Endothelial cell of umbilical vein (primary cell): ENCODE data around the gene PEG3. TPM values are rescaled to one million over a fixed set of nuclear protein-coding genes. Genes with fewer than 3 reads are reported as not detected.

ENCODE experiments used
- BruUV-seq: library from RNA; stranded (reverse); fragments of 400-500 nt; replicated peaks from 2 replicates; lab custom pipeline; 2021; lab: Mats Ljungman, UMichigan
- CTCF ChIA-PET: fragments of 300-600, 350-600 bp; sonication (Branson Sonifier 250); formaldehyde crosslinking; loops from one replicate; lab custom pipeline; 2021; ENCODE audit warnings: antibody characterized with exemption, inconsistent platforms; lab: Charles Lee
- POLR2A ChIA-PET: fragments of 300-600, 350-600 bp; sonication (Branson Sonifier 250); formaldehyde crosslinking; loops from one replicate; lab custom pipeline; 2021; ENCODE audit warnings: antibody characterized with exemption, inconsistent platforms; lab: Charles Lee
- DNase-seq: peaks from one replicate; pipeline ENCODE4 v3.0.0-alpha.2; 2011; ENCODE audit warnings: low read depth, low spot score
- FAIRE-seq: peaks from 2 replicates; lab custom pipeline; 2011; peaks lifted over from hg19 to GRCh38; lab: Jason Lieb, UNC
- H2AFZ ChIP-seq: 2 replicates; pipeline ENCODE4 v1.6.0; 2012; ENCODE audit warnings: low read depth, low read length, control low read depth, inconsistent platforms
- H3K27ac ChIP-seq: 2 replicates; pipeline ENCODE4 v1.5.1; 2011; ENCODE audit warnings: low read depth, mild to moderate bottlenecking, control low read depth, low read length, moderate library complexity; ENCODE audit not compliant: insufficient read depth
- H3K27me3 ChIP-seq, 2 experiments: 2 replicates each; pipeline versions ENCODE4 v1.6.0 to v1.6.1; 2011; ENCODE audit warnings: low read length in 2 of 2, mixed read lengths in 1 of 2; ENCODE audit not compliant: control insufficient read depth in 2 of 2, insufficient read depth in 2 of 2
- H3K36me3 ChIP-seq, 2 experiments: 2 replicates in 1 of 2; 3 replicates in 1 of 2; pipeline ENCODE4 v1.5.1; 2011; ENCODE audit warnings: low read length in 2 of 2, mild to moderate bottlenecking in 1 of 2, moderate library complexity in 1 of 2; ENCODE audit not compliant: control insufficient read depth in 2 of 2, insufficient read depth in 2 of 2; ENCODE audit errors: extremely low read depth in 1 of 2
- H3K4me1 ChIP-seq: 3 replicates; pipeline ENCODE4 v1.5.1; 2011; ENCODE audit warnings: mild to moderate bottlenecking, low read length; ENCODE audit not compliant: control insufficient read depth, insufficient read depth; ENCODE audit errors: extremely low read depth
- H3K4me2 ChIP-seq: 2 replicates; pipeline ENCODE4 v1.6.1; 2011; ENCODE audit warnings: low read length, control low read depth, mixed read lengths; ENCODE audit not compliant: insufficient read depth
- H3K4me3 ChIP-seq, 3 experiments: fragments of 200-600 bp in 1 of 3; sonication (generic), shearing (Covaris generic) in 1 of 3; replicated peaks in 1 of 3; 2 replicates each; pipeline ENCODE4 v1.5.1; 2011 to 2016; ENCODE audit warnings: control low read depth in 3 of 3, low read length in 3 of 3, mild to moderate bottlenecking in 2 of 3, inconsistent platforms in 1 of 3, low read depth in 1 of 3, moderate library complexity in 1 of 3; ENCODE audit not compliant: insufficient read depth in 1 of 3
- H3K79me2 ChIP-seq: 2 replicates; pipeline ENCODE4 v1.6.0; 2012; ENCODE audit warnings: low read length, inconsistent platforms; ENCODE audit not compliant: control insufficient read depth, insufficient read depth
- H3K9ac ChIP-seq: replicated peaks from 2 replicates; pipeline ENCODE3; 2011; ENCODE audit warnings: low read length, control low read depth; ENCODE audit not compliant: insufficient read depth; ENCODE audit errors: extremely low read depth
- H3K9me1 ChIP-seq: replicated peaks from 3 replicates; pipeline ENCODE4 v1.6.0; 2011; ENCODE audit warnings: mild to moderate bottlenecking, low read length; ENCODE audit not compliant: control insufficient read depth, insufficient read depth; ENCODE audit errors: extremely low read depth
- H3K9me3 ChIP-seq: replicated peaks from 2 replicates; pipeline ENCODE4 v1.5.1; 2012; ENCODE audit warnings: low read length, inconsistent platforms; ENCODE audit not compliant: control insufficient read depth, insufficient read depth
- H4K20me1 ChIP-seq: replicated peaks from 2 replicates; pipeline ENCODE3; 2011; ENCODE audit warnings: mild to moderate bottlenecking, low read length; ENCODE audit not compliant: control insufficient read depth, insufficient read depth; ENCODE audit errors: extremely low read depth
- CTCF ChIP-seq, 2 donors: IDR thresholded peaks; 1 replicate in 1 of 2; 2 replicates in 1 of 2; pipeline ENCODE4 v1.5.1; 2011; ENCODE audit warnings: low read length in 2 of 2, mild to moderate bottlenecking in 2 of 2, moderate library complexity in 2 of 2, control low read depth in 1 of 2, inconsistent platforms in 1 of 2, low read depth in 1 of 2; ENCODE audit not compliant: insufficient read depth in 1 of 2; ENCODE audit errors: extremely low read depth in 1 of 2
- EZH2 ChIP-seq: IDR thresholded peaks from 2 replicates; pipeline ENCODE4 v1.6.1; 2012; ENCODE audit warnings: borderline replicate concordance, low read depth, mild to moderate bottlenecking, moderate library complexity, low read length, inconsistent platforms; ENCODE audit not compliant: severe bottlenecking
- FOS ChIP-seq: IDR thresholded peaks from 2 replicates; pipeline ENCODE4 v1.6.1; 2011; ENCODE audit warnings: mild to moderate bottlenecking, low read length, moderate library complexity, borderline replicate concordance; ENCODE audit not compliant: insufficient read depth
- GATA2 ChIP-seq: IDR thresholded peaks from 2 replicates; pipeline ENCODE4 v1.7.0; 2011; ENCODE audit warnings: low read depth, mild to moderate bottlenecking, moderate library complexity, mixed read lengths, low read length; ENCODE audit not compliant: insufficient read length, insufficient read depth
- JUN ChIP-seq: IDR thresholded peaks from 2 replicates; pipeline ENCODE4 v1.6.1; 2011; ENCODE audit warnings: borderline replicate concordance, low read depth; ENCODE audit not compliant: insufficient read length, insufficient read depth
- MAX ChIP-seq: IDR thresholded peaks from 2 replicates; pipeline ENCODE4 v1.6.1; 2011; ENCODE audit not compliant: insufficient read depth, insufficient read length
- MYC ChIP-seq: IDR thresholded peaks from one replicate; pipeline ENCODE4 v1.6.1; 2011; ENCODE audit warnings: mild to moderate bottlenecking, low read depth, low read length
- POLR2A ChIP-seq: IDR thresholded peaks from 2 replicates; pipeline ENCODE4 v1.6.1; 2012; ENCODE audit warnings: low read depth, mild to moderate bottlenecking, control low read depth, low read length
- POLR2AphosphoS5 ChIP-seq: IDR thresholded peaks from 2 replicates; pipeline ENCODE4 v1.6.1; 2012; ENCODE audit warnings: low read depth, mild to moderate bottlenecking, control low read depth, low read length, moderate library complexity; ENCODE audit not compliant: insufficient read depth
- dilution Hi-C: fragments of 300-500 bp; cut with MboI; formaldehyde crosslinking; loops from one replicate; pipeline ENCODE4 v1.15.0; 2019; ENCODE audit warnings: low sequenced_read_pairs; ENCODE audit not compliant: extremely low pct_ligation_motif_present
- intact Hi-C: fragments of 100-400 bp; cut with micrococcal nuclease; formaldehyde crosslinking; loops from one replicate; pipeline ENCODE4 v1.10.0; 2022
- polyA plus RNA-seq, 4 experiments: library from polyadenylated mRNA; depleted of rRNA in 3 of 4; stranded (reverse) in 3 of 4; unstranded in 1 of 4; fragments of >200 nt; gene quantifications; 2 replicates each; pipeline versions ENCODE4 v1.2.1 to v1.2.3, GENCODE V29; 2011 to 2012; ENCODE audit warnings: missing spikeins in 1 of 4
- total RNA-seq: library from RNA; stranded (reverse); gene quantifications from 2 replicates; pipeline ENCODE4 v1.2.3, GENCODE V29; 2021

Gene PEG3
- total and polyA plus RNA-seq, 2 donors (not counting 3 experiments of a cell fraction or from before 2014, with no cell fraction given) = 0.27 TPM; not detected in 1

GRCh38 chr19:56832352-56832928 lies 8.1 kb downstream of the PEG3 start:
- dilution Hi-C loops (no loop called here), intact Hi-C loops (no loop called here)
- no peaks in the 10 kb centered on the region for H3K4me1 ChIP-seq
- no peaks in the 10 kb centered on the region for H3K27me3 ChIP-seq
- no peak for TF ChIP-seq GATA2
- TF ChIP-seq MAX = no peak
- no peak for TF ChIP-seq POLR2A
- no peak for TF ChIP-seq EZH2
- no peak for TF ChIP-seq POLR2AphosphoS5
- no peak for TF ChIP-seq JUN
- no peak for TF ChIP-seq CTCF (IDR thresholded peaks at IDR 0.05; ENCODE audit: extremely low read depth in 1 of 2, insufficient read depth in 1 of 2, low read depth in 1 of 2, low read length in 2 of 2)
- no peak for TF ChIP-seq MYC
- TF ChIP-seq FOS = no peak
- no peak overlapping the region for H3K4me3 ChIP-seq
- no TSS peak for BruUV-seq
- no peak for DNase-seq
- FAIRE-seq = no peak
- no peak overlapping the region for H3K9ac ChIP-seq
- H3K9me1 ChIP-seq = no peaks in the 10 kb centered on the region
- H3K27ac ChIP-seq = no peak overlapping the region
- no peaks in the 10 kb centered on the region for H3K36me3 ChIP-seq
- H3K79me2 ChIP-seq = no peaks in the 10 kb centered on the region
- CTCF ChIA-PET = no interaction called here
- H4K20me1 ChIP-seq = no peaks in the 10 kb centered on the region
- no peak overlapping the region for H2AFZ ChIP-seq
- POLR2A ChIA-PET = no interaction called here
- peaks cover 2% of the 10 kb centered on the region for H3K9me3 ChIP-seq
- H3K4me2 ChIP-seq = no peak overlapping the region
